H9 (cell line): ENCODE measurements around the gene SHANK1. TPM values are rescaled to one million over a fixed set of nuclear protein-coding genes. Genes with fewer than 3 reads are reported as not detected.
A peak's percentile ranks its signal among the peaks of the same experiment; 100 is the strongest.

ENCODE experiments used
- DNase-seq: peaks from one replicate; pipeline ENCODE4 v3.0.0-alpha.2; 2017
- H2AFZ ChIP-seq: one replicate; pipeline ENCODE4 v1.6.1; 2013; ENCODE audit warnings: mild to moderate bottlenecking, low read length, control low read depth, moderate library complexity
- H2AK5ac ChIP-seq: 2 replicates; pipeline ENCODE4 v1.6.1; 2013; ENCODE audit warnings: low read length, control low read depth, mixed read lengths; ENCODE audit not compliant: insufficient read length
- H2BK120ac ChIP-seq: one replicate; pipeline ENCODE4 v1.6.1; 2013; ENCODE audit warnings: low read depth, mild to moderate bottlenecking, low read length, control low read depth, inconsistent platforms; ENCODE audit not compliant: poor library complexity, severe bottlenecking
- H2BK12ac ChIP-seq: 2 replicates; pipeline ENCODE4 v1.6.1; 2013; ENCODE audit warnings: low read length, control low read depth, mixed read lengths, low read depth; ENCODE audit not compliant: insufficient read length
- H2BK15ac ChIP-seq: 2 replicates; pipeline ENCODE4 v1.6.1; 2013; ENCODE audit warnings: low read depth, low read length, control low read depth
- H2BK20ac ChIP-seq: one replicate; pipeline ENCODE4 v1.6.1; 2013; ENCODE audit warnings: low read depth, mild to moderate bottlenecking, low read length, control low read depth, inconsistent platforms; ENCODE audit not compliant: poor library complexity, severe bottlenecking
- H2BK5ac ChIP-seq: 2 replicates; pipeline ENCODE4 v1.6.1; 2013; ENCODE audit warnings: low read length, control low read depth, mixed read lengths; ENCODE audit not compliant: insufficient read length
- H3K14ac ChIP-seq: 2 replicates; pipeline ENCODE4 v1.6.1; 2013; ENCODE audit warnings: low read length, control low read depth; ENCODE audit not compliant: insufficient read depth
- H3K18ac ChIP-seq: 2 replicates; pipeline ENCODE4 v1.6.1; 2013; ENCODE audit warnings: low read depth, mild to moderate bottlenecking, mixed read lengths, low read length, control low read depth; ENCODE audit not compliant: insufficient read length
- H3K23ac ChIP-seq: 2 replicates; pipeline ENCODE4 v1.6.1; 2013; ENCODE audit warnings: low read length, control low read depth, mixed read lengths, low read depth; ENCODE audit not compliant: insufficient read length
- H3K23me2 ChIP-seq: 2 replicates; pipeline ENCODE4 v1.6.1; 2013; ENCODE audit warnings: low read depth, mild to moderate bottlenecking, mixed read lengths, low read length, control low read depth; ENCODE audit not compliant: insufficient read length, poor library complexity, severe bottlenecking
- H3K27ac ChIP-seq: 2 replicates; pipeline ENCODE4 v1.5.1; 2013; ENCODE audit warnings: low read length, control low read depth, mixed read lengths, low read depth; ENCODE audit not compliant: insufficient read length
- H3K27me3 ChIP-seq: 2 replicates; pipeline ENCODE4 v1.6.1; 2013; ENCODE audit warnings: low read length, control low read depth, inconsistent platforms; ENCODE audit not compliant: insufficient read depth
- H3K4ac ChIP-seq: 2 replicates; pipeline ENCODE4 v1.6.1; 2013; ENCODE audit warnings: low read depth, mild to moderate bottlenecking, control low read depth, inconsistent platforms, low read length, moderate library complexity
- H3K4me1 ChIP-seq: 2 replicates; pipeline ENCODE4 v1.6.1; 2013; ENCODE audit warnings: low read length, control low read depth, inconsistent platforms; ENCODE audit not compliant: insufficient read depth
- H3K4me2 ChIP-seq: 2 replicates; pipeline ENCODE4 v1.6.1; 2013; ENCODE audit warnings: low read length, control low read depth, mixed read lengths; ENCODE audit not compliant: insufficient read length, insufficient read depth
- H3K56ac ChIP-seq: 2 replicates; pipeline ENCODE4 v1.6.1; 2013; ENCODE audit warnings: low read depth, mild to moderate bottlenecking, mixed read lengths, low read length, control low read depth; ENCODE audit not compliant: insufficient read length
- H3K79me1 ChIP-seq: 2 replicates; pipeline ENCODE4 v1.6.1; 2013; ENCODE audit warnings: low read depth, mild to moderate bottlenecking, moderate library complexity, low read length, control low read depth, inconsistent platforms; ENCODE audit not compliant: insufficient read depth, poor library complexity, severe bottlenecking
- H3K79me2 ChIP-seq: 2 replicates; pipeline ENCODE4 v1.6.1; 2013; ENCODE audit warnings: low read length, control low read depth, inconsistent platforms; ENCODE audit not compliant: insufficient read depth
- H3K9ac ChIP-seq: 2 replicates; pipeline ENCODE4 v1.6.1; 2013; ENCODE audit warnings: low read length, control low read depth, mixed read lengths; ENCODE audit not compliant: insufficient read length; ENCODE audit errors: extremely low read depth
- H3K9me3 ChIP-seq: one replicate; pipeline ENCODE4 v1.6.1; 2013; ENCODE audit warnings: low read depth, low read length, inconsistent platforms; ENCODE audit not compliant: control insufficient read depth
- H3T11ph ChIP-seq: one replicate; pipeline ENCODE4 v1.6.1; 2013; ENCODE audit warnings: mild to moderate bottlenecking, low read length, control low read depth, inconsistent platforms
- H4K20me1 ChIP-seq: one replicate; pipeline ENCODE4 v1.6.1; 2013; ENCODE audit not compliant: control insufficient read depth, insufficient read length, insufficient read depth
- H4K5ac ChIP-seq: 2 replicates; pipeline ENCODE4 v1.6.1; 2013; ENCODE audit warnings: low read depth, mild to moderate bottlenecking, mixed read lengths, low read length, control low read depth; ENCODE audit not compliant: insufficient read length
- H4K8ac ChIP-seq: replicated peaks from 2 replicates; pipeline ENCODE4 v1.6.1; 2013; ENCODE audit warnings: low read length, control low read depth, mixed read lengths, low read depth; ENCODE audit not compliant: insufficient read length
- H4K91ac ChIP-seq: 2 replicates; pipeline ENCODE4 v1.6.1; 2013; ENCODE audit warnings: low read depth, mild to moderate bottlenecking, moderate library complexity, mixed read lengths, low read length, control low read depth; ENCODE audit not compliant: insufficient read length
- H3K27ac Mint-ChIP-seq, 3 experiments: 2 replicates in 2 of 3; 3 replicates in 1 of 3; pipeline ENCODE4 v1.8.0; 2020 to 2021; ENCODE audit warnings: mixed read lengths in 3 of 3, mild to moderate bottlenecking in 1 of 3, moderate library complexity in 1 of 3
- H3K27me3 Mint-ChIP-seq: 2 replicates; pipeline ENCODE4 v1.8.0; 2021; ENCODE audit warnings: low read depth, mild to moderate bottlenecking, moderate library complexity, mixed read lengths
- H3K36me3 Mint-ChIP-seq, 3 experiments: 2 replicates in 2 of 3; 3 replicates in 1 of 3; pipeline ENCODE4 v1.8.0; 2020 to 2021; ENCODE audit warnings: low read depth in 3 of 3, mixed read lengths in 3 of 3; ENCODE audit not compliant: insufficient read depth in 1 of 3
- H3K4me1 Mint-ChIP-seq, 2 experiments: 2 replicates each; pipeline ENCODE4 v1.8.0; 2020; ENCODE audit warnings: mixed read lengths in 2 of 2
- H3K4me3 Mint-ChIP-seq, 2 experiments: 2 replicates in 1 of 2; 3 replicates in 1 of 2; pipeline ENCODE4 v1.8.0; 2020 to 2021; ENCODE audit warnings: mild to moderate bottlenecking in 2 of 2, mixed read lengths in 2 of 2, moderate library complexity in 1 of 2
- H3K9me3 Mint-ChIP-seq, 2 experiments: 2 replicates in 1 of 2; 3 replicates in 1 of 2; pipeline ENCODE4 v1.8.0; 2020; ENCODE audit warnings: mild to moderate bottlenecking in 2 of 2, mixed read lengths in 2 of 2, moderate library complexity in 1 of 2
- WGBS: extraction: QIAGEN DNeasy Blood & Tissue Kit; methylation state at CpG from one replicate; pipeline ENCODE4 v1.1.7; 2013; ENCODE audit warnings: missing lambda C conversion rate, low lambda C conversion rate, mixed read lengths; ENCODE audit not compliant: insufficient read length; ENCODE audit errors: extremely low coverage; 5-methylcytosine and 5-hydroxymethylcytosine counted together
- total RNA-seq: library from RNA; stranded (reverse); gene quantifications from 2 replicates; pipeline ENCODE4 v1.2.1, GENCODE V29; 2021
- TF ChIP-seq, protein P1 (sequence below): fragments of 200-600 bp; sonication (generic); conservative IDR thresholded peaks from 3 replicates; pipeline ENCODE4 v1.8.0; 2021; ENCODE audit warnings: antibody characterized with exemption, mild to moderate bottlenecking

SHANK1 gene
- total RNA-seq, 1 experiment from 2014 or later, result 1.7 TPM

DNA sequence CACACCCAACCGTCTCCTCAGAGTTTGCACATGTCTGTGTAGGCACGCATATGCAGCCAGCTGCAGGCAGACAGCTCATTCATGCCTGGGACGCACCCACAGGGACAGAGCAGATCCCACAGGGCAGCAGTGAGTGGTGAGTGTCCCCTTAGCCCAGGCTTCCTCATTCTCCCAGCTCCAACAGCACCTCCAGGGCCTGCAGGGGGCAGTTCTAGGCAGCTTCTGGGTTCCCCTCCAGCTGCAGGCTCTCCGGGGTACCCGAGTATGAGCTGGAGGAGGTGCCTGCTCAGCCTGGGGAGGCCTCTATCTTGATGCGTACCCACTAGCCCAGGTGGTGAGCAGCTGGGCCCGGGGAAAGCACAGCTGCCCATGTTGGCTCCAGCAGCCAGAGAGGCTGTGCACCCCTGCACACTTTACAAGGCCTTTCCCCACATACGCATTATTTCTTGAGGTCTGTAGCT lies 1.3 kb upstream of the SHANK1 start:
- Histone ChIP-seq H3K18ac (no peak overlapping the region), H4K91ac (no peak overlapping the region), H3K27me3 (no peaks in the 10 kb centered on the region; the same call in 1 of the 2 replicates), H3T11ph (no peak overlapping the region), H3K9ac (no peak overlapping the region), H4K5ac (no peak overlapping the region), H4K8ac (no peak overlapping the region), H3K56ac (no peak overlapping the region), H3K23me2 (no peaks in the 10 kb centered on the region), H3K79me2 (no peaks in the 10 kb centered on the region), H2BK15ac (no peak overlapping the region), H3K27ac (no peak overlapping the region), H3K79me1 (no peaks in the 10 kb centered on the region), H3K4me2 (no peak overlapping the region), H3K23ac (no peak overlapping the region), H2BK12ac (no peak overlapping the region), H2BK5ac (no peak overlapping the region), H3K4me1 (peaks cover 9% of the 10 kb centered on the region; the same call in 1 of the 2 replicates), H2AFZ (no peak overlapping the region), H4K20me1 (no peaks in the 10 kb centered on the region), H3K14ac (no peak overlapping the region), H2AK5ac (no peak overlapping the region), H3K9me3 (no peaks in the 10 kb centered on the region), H2BK120ac (no peak overlapping the region), H3K4ac (no peak overlapping the region), H2BK20ac (no peak overlapping the region)
- H3K27me3 Mint-ChIP-seq, result peaks cover 74% of the 10 kb centered on the region
- no peak overlapping the region for H3K27ac Mint-ChIP-seq
- H3K4me1 Mint-ChIP-seq, result peaks cover 35 to 49% of the 10 kb centered on the region in 2 experiments
- no CpG with 5 or more reads among the region's 8 CpGs for WGBS
- no peaks in the 10 kb centered on the region; a peak in 1 of 7 replicates for H3K36me3 Mint-ChIP-seq
- no peak for DNase-seq
- peak overlapping the region in 1 of 2 experiments; percentile 68; a peak in 2 of 5 replicates for H3K4me3 Mint-ChIP-seq
- no peaks in the 10 kb centered on the region; a peak in 1 of 5 replicates for H3K9me3 Mint-ChIP-seq
- TF ChIP-seq, protein P1, sequence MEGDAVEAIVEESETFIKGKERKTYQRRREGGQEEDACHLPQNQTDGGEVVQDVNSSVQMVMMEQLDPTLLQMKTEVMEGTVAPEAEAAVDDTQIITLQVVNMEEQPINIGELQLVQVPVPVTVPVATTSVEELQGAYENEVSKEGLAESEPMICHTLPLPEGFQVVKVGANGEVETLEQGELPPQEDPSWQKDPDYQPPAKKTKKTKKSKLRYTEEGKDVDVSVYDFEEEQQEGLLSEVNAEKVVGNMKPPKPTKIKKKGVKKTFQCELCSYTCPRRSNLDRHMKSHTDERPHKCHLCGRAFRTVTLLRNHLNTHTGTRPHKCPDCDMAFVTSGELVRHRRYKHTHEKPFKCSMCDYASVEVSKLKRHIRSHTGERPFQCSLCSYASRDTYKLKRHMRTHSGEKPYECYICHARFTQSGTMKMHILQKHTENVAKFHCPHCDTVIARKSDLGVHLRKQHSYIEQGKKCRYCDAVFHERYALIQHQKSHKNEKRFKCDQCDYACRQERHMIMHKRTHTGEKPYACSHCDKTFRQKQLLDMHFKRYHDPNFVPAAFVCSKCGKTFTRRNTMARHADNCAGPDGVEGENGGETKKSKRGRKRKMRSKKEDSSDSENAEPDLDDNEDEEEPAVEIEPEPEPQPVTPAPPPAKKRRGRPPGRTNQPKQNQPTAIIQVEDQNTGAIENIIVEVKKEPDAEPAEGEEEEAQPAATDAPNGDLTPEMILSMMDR, result peak; percentile 14; the same call in 1 of the 3 replicates
